ENCODE measurements around the gene TMTC2. TPM values are rescaled to one million over a fixed set of nuclear protein-coding genes. Genes with fewer than 3 reads are reported as not detected.

TMTC2 gene
- total RNA-seq, 1 donor from 2014 or later: 12.3 TPM

GRCh38 chr12:82746668-82747067 lies 60.0 kb downstream of the TMTC2 start:
- no peaks in the 10 kb centered on the region for H3K27me3 Mint-ChIP-seq (ENCODE audit: low read depth)
- peaks cover 4% of the 10 kb centered on the region for H3K36me3 Mint-ChIP-seq (ENCODE audit: low read depth)
- TF ChIP-seq CTCF (conservative IDR thresholded peaks at IDR 0.05): no peak
- no peaks in the 10 kb centered on the region for H3K9me3 Mint-ChIP-seq
- H3K4me3 Mint-ChIP-seq: no peak overlapping the region
- H3K27ac Mint-ChIP-seq (ENCODE audit: unreplicated experiment): no peak overlapping the region
- H3K4me1 Mint-ChIP-seq: peaks cover 23% of the 10 kb centered on the region
- no peak for DNase-seq (ENCODE audit: low read depth, low spot score)

GRCh38 chr12:82749015-82749414 lies 62.3 kb downstream of the TMTC2 start:
- peaks cover 23% of the 10 kb centered on the region for H3K4me1 Mint-ChIP-seq

GRCh38 chr12:82754856-82755255 lies 68.2 kb downstream of the TMTC2 start:
- TF ChIP-seq CTCF (conservative IDR thresholded peaks at IDR 0.05): no peak
- H3K4me1 Mint-ChIP-seq: peaks cover 10% of the 10 kb centered on the region
- no peaks in the 10 kb centered on the region for H3K9me3 Mint-ChIP-seq
- no peak overlapping the region for H3K4me3 Mint-ChIP-seq
- H3K27me3 Mint-ChIP-seq (ENCODE audit: low read depth): no peaks in the 10 kb centered on the region
- H3K27ac Mint-ChIP-seq (ENCODE audit: unreplicated experiment): no peak overlapping the region
- H3K36me3 Mint-ChIP-seq (ENCODE audit: low read depth): peaks cover 2% of the 10 kb centered on the region
- DNase-seq (ENCODE audit: low read depth, low spot score): no peak

More at GRCh38 chr12:82749015-82749414, 62.3 kb downstream of the TMTC2 start:
- H3K9me3 Mint-ChIP-seq: no peaks in the 10 kb centered on the region
- no peak overlapping the region for H3K4me3 Mint-ChIP-seq
- H3K36me3 Mint-ChIP-seq (ENCODE audit: low read depth): peaks cover 4% of the 10 kb centered on the region
- H3K27me3 Mint-ChIP-seq (ENCODE audit: low read depth): no peaks in the 10 kb centered on the region
- no peak for TF ChIP-seq CTCF (conservative IDR thresholded peaks at IDR 0.05)
- DNase-seq (ENCODE audit: low read depth, low spot score): no peak
- H3K27ac Mint-ChIP-seq (ENCODE audit: unreplicated experiment): no peak overlapping the region

GRCh38 chr12:82756303-82756702 lies 69.6 kb downstream of the TMTC2 start:
- Mint-ChIP-seq H3K4me3 (no peak overlapping the region), H3K27me3 (ENCODE audit: low read depth) (no peaks in the 10 kb centered on the region), H3K36me3 (ENCODE audit: low read depth) (no peaks in the 10 kb centered on the region), H3K4me1 (peaks cover 10% of the 10 kb centered on the region), H3K9me3 (no peaks in the 10 kb centered on the region), H3K27ac (ENCODE audit: unreplicated experiment) (no peak overlapping the region)
- no peak for TF ChIP-seq CTCF (conservative IDR thresholded peaks at IDR 0.05)
- DNase-seq (ENCODE audit: low read depth, low spot score): no peak

- no peak for TF ChIP-seq CTCF (conservative IDR thresholded peaks at IDR 0.05)
- H3K36me3 Mint-ChIP-seq (ENCODE audit: low read depth): no peaks in the 10 kb centered on the region
- H3K4me3 Mint-ChIP-seq: no peak overlapping the region
- no peaks in the 10 kb centered on the region for H3K27me3 Mint-ChIP-seq (ENCODE audit: low read depth)
- H3K27ac Mint-ChIP-seq (ENCODE audit: unreplicated experiment): no peak overlapping the region
- H3K9me3 Mint-ChIP-seq: no peaks in the 10 kb centered on the region
- DNase-seq (ENCODE audit: low read depth, low spot score): no peak
- peaks cover 10% of the 10 kb centered on the region for H3K4me1 Mint-ChIP-seq
These were observed 70.4 kb downstream of the TMTC2 start for GRCh38 chr12:82757059-82757458.

GRCh38 chr12:82757656-82758055 lies 71.0 kb downstream of the TMTC2 start:
- TF ChIP-seq CTCF (conservative IDR thresholded peaks at IDR 0.05): no peak
- H3K9me3 Mint-ChIP-seq: no peaks in the 10 kb centered on the region
- no peaks in the 10 kb centered on the region for H3K27me3 Mint-ChIP-seq (ENCODE audit: low read depth)
- peaks cover 10% of the 10 kb centered on the region for H3K4me1 Mint-ChIP-seq
- H3K36me3 Mint-ChIP-seq (ENCODE audit: low read depth): no peaks in the 10 kb centered on the region
- DNase-seq (ENCODE audit: low read depth, low spot score): no peak
- H3K4me3 Mint-ChIP-seq: no peak overlapping the region
- no peak overlapping the region for H3K27ac Mint-ChIP-seq (ENCODE audit: unreplicated experiment)

Data from neural crest cell (in vitro differentiated cells).